ENCODE results near the gene IPP.
A peak's percentile ranks its signal among the peaks of the same experiment; 100 is the strongest.
"Not testable (repeated sequence)": the region's sequence is repeated elsewhere in the genome, so short reads cannot be mapped to it uniquely, and the experiment has no call there.

Gene IPP

GRCh38 chr1:45684402-45684801, 66.1 kb downstream of the IPP start:
- no peak for DNase-seq (ENCODE audit: low spot score)

- no peak for DNase-seq (ENCODE audit: low spot score)
These were observed 67.5 kb downstream of the IPP start for GRCh38 chr1:45682942-45683341.

- no peak for DNase-seq (ENCODE audit: low spot score)
These were observed 71.3 kb downstream of the IPP start for GRCh38 chr1:45679123-45679522.

- no peak for DNase-seq (ENCODE audit: low spot score)
These were observed 72.0 kb downstream of the IPP start for GRCh38 chr1:45678489-45678888.

GRCh38 chr1:45677751-45678245, 72.7 kb downstream of the IPP start:
- DNase-seq (ENCODE audit: low spot score) = no peak

- DNase-seq (ENCODE audit: low spot score) = not testable (repeated sequence)
These were observed 73.9 kb downstream of the IPP start for GRCh38 chr1:45676553-45676952.

GRCh38 chr1:45674478-45674877, 76.0 kb downstream of the IPP start:
- DNase-seq (ENCODE audit: low spot score) = no peak

- DNase-seq (ENCODE audit: low spot score) = no peak
These were observed 76.5 kb downstream of the IPP start for GRCh38 chr1:45673956-45674355.

- DNase-seq (ENCODE audit: low spot score) = no peak
These were observed 80.4 kb downstream of the IPP start for GRCh38 chr1:45669859-45670655.

- no peak for DNase-seq (ENCODE audit: low spot score)
These were observed 81.1 kb downstream of the IPP start for GRCh38 chr1:45669379-45669778.

GRCh38 chr1:45668526-45668925, 81.9 kb downstream of the IPP start:
- no peak for DNase-seq (ENCODE audit: low spot score)

GRCh38 chr1:45667321-45668111, 82.9 kb downstream of the IPP start:
- no peak for DNase-seq (ENCODE audit: low spot score)

- DNase-seq (ENCODE audit: low spot score) = no peak
These were observed 83.6 kb downstream of the IPP start for GRCh38 chr1:45666836-45667235.

- no peak for DNase-seq (ENCODE audit: low spot score)
These were observed 90.1 kb downstream of the IPP start for GRCh38 chr1:45660336-45660735.

- DNase-seq (ENCODE audit: low spot score) = no peak
These were observed 91.2 kb downstream of the IPP start for GRCh38 chr1:45659222-45659621.

GRCh38 chr1:45658171-45658570, 92.3 kb downstream of the IPP start:
- no peak for DNase-seq (ENCODE audit: low spot score)

GRCh38 chr1:45656573-45657226, 93.8 kb downstream of the IPP start:
- DNase-seq (ENCODE audit: low spot score) = no peak

GRCh38 chr1:45654540-45655280, 95.7 kb downstream of the IPP start:
- peak; percentile 66 for DNase-seq (ENCODE audit: low spot score)
